ENCODE results near the gene SNX10.

The SNX10 gene

GRCh38 chr7:26372704-26373103 is 81.0 kb downstream of the SNX10 start:
- no peak for DNase-seq

GRCh38 chr7:26374647-26375373 is 83.1 kb downstream of the SNX10 start:
- no peak for DNase-seq

GRCh38 chr7:26375726-26376174 is 84.1 kb downstream of the SNX10 start:
- no peak for DNase-seq

GRCh38 chr7:26376175-26376917 is 84.7 kb downstream of the SNX10 start:
- peak; percentile 40 for DNase-seq

GRCh38 chr7:26378016-26378415 is 86.4 kb downstream of the SNX10 start:
- no peak for DNase-seq

GRCh38 chr7:26379711-26380110 is 88.0 kb downstream of the SNX10 start:
- DNase-seq, result no peak

- DNase-seq, result no peak
These were observed 90.1 kb downstream of the SNX10 start for GRCh38 chr7:26381476-26382353.

- DNase-seq, result no peak
These were observed 93.6 kb downstream of the SNX10 start for GRCh38 chr7:26385240-26385639.

GRCh38 chr7:26387731-26388130 is 96.1 kb downstream of the SNX10 start:
- no peak for DNase-seq

- no peak for DNase-seq
These were observed 96.6 kb downstream of the SNX10 start for GRCh38 chr7:26388256-26388655.

GRCh38 chr7:26390016-26390415 is 98.4 kb downstream of the SNX10 start:
- DNase-seq, result no peak

- no peak for DNase-seq
These were observed 102.2 kb downstream of the SNX10 start for GRCh38 chr7:26393818-26394217.

GRCh38 chr7:26397332-26397731 is 105.7 kb downstream of the SNX10 start:
- DNase-seq, result no peak

GRCh38 chr7:26397796-26398426 is 106.2 kb downstream of the SNX10 start:
- DNase-seq, result no peak

- DNase-seq, result peak; percentile 6
These were observed 106.7 kb downstream of the SNX10 start for GRCh38 chr7:26398427-26398755.

GRCh38 chr7:26398756-26399509 is 107.3 kb downstream of the SNX10 start:
- DNase-seq, result peak; percentile 19

- DNase-seq, result no peak
These were observed 108.1 kb downstream of the SNX10 start for GRCh38 chr7:26399736-26400135.

- DNase-seq, result no peak
These were observed 112.0 kb downstream of the SNX10 start for GRCh38 chr7:26403640-26404039.

GRCh38 chr7:26404189-26404996 is 112.7 kb downstream of the SNX10 start:
- no peak for DNase-seq

- no peak for DNase-seq
These were observed 114.8 kb downstream of the SNX10 start for GRCh38 chr7:26406433-26406832.

Data from CD4-positive, alpha-beta T cell treated with Interleukin-6 for 4 hours (primary cell).